Stomach (tissue), 9 donors: ENCODE data around the gene KRTCAP3. TPM values are rescaled to one million over a fixed set of nuclear protein-coding genes. Genes with fewer than 3 reads are reported as not detected.

Experiments
- DNase-seq, 2 donors: peaks; one replicate each; pipeline versions ENCODE4 v3.0.0 to v3.0.0-alpha.2; 2013 to 2019
- H3K27ac ChIP-seq, 5 donors: fragments of 200-600 bp in 4 of 5; sonication (generic) in 4 of 5; one replicate each; pipeline ENCODE4 v1.5.1; 2013 to 2019; ENCODE audit warnings: mild to moderate bottlenecking in 1 of 5, moderate library complexity in 1 of 5
- H3K27me3 ChIP-seq, 3 donors: fragments of 200-600 bp; sonication (generic); one replicate each; pipeline ENCODE4 v1.5.1; 2017 to 2019; ENCODE audit warnings: mixed run types in 1 of 3
- H3K36me3 ChIP-seq, 4 donors: fragments of 200-600 bp; sonication (generic); 1 replicate in 3 of 4; 2 replicates in 1 of 4; pipeline ENCODE4 v1.5.1; 2016 to 2019
- H3K4me1 ChIP-seq, 4 donors: fragments of 200-600 bp; sonication (generic); one replicate each; pipeline ENCODE4 v1.5.1; 2016 to 2019
- H3K4me3 ChIP-seq, 4 donors: fragments of 200-600 bp; sonication (generic) in 3 of 4; one replicate each; pipeline ENCODE4 v1.5.1; 2016 to 2019; ENCODE audit warnings: mild to moderate bottlenecking in 1 of 4
- H3K9me3 ChIP-seq, 4 donors: fragments of 200-600 bp; sonication (generic); one replicate each; pipeline ENCODE4 v1.5.1; 2016 to 2019
- CTCF ChIP-seq, 7 experiments: fragments of 450-650 bp in 4 of 7; fragments of 200-600 bp in 3 of 7; sonication (generic) in 3 of 7; IDR thresholded peaks; one replicate each; pipeline ENCODE4 v1.5.1; 2016 to 2019; ENCODE audit warnings: antibody characterized with exemption in 7 of 7, control low read depth in 2 of 7, mild to moderate bottlenecking in 1 of 7
- EP300 ChIP-seq: sonication (generic); formaldehyde crosslinking; IDR thresholded peaks from one replicate; pipeline ENCODE4 v1.6.1; 2017; ENCODE audit warnings: antibody characterized with exemption
- POLR2A ChIP-seq, 4 donors: fragments of 450-650 bp; IDR thresholded peaks; one replicate each; pipeline ENCODE4 v1.6.1; 2016; ENCODE audit warnings: antibody characterized with exemption in 4 of 4, control low read depth in 2 of 4, mild to moderate bottlenecking in 1 of 4, moderate library complexity in 1 of 4
- POLR2AphosphoS5 ChIP-seq, 3 donors: sonication (generic); formaldehyde crosslinking; IDR thresholded peaks; one replicate each; pipeline ENCODE4 v1.6.1; 2016; ENCODE audit warnings: antibody characterized with exemption in 3 of 3
- WGBS, 5 donors: extraction: QIAGEN DNeasy Blood & Tissue Kit in 3 of 5; methylation state at CpG; one replicate each; pipeline versions ENCODE4 v1.1.5 to v1.1.7; 2013 to 2018; 5-methylcytosine and 5-hydroxymethylcytosine counted together
- intact Hi-C: fragments of 100-400 bp; cut with DNase I; formaldehyde crosslinking; loops from one replicate; pipeline ENCODE4 v1.15.1; 2023; ENCODE audit warnings: low total_unique reads
- polyA plus RNA-seq, 3 donors: library from polyadenylated mRNA; stranded (reverse); fragments of 200-250 nt; gene quantifications; one replicate each; pipeline ENCODE4 v1.2.3, GENCODE V29; 2013
- total RNA-seq, 5 donors: library from RNA; depleted of rRNA; stranded (reverse); fragments of >200 nt; gene quantifications; one replicate each; pipeline versions ENCODE4 v1.1.0 to v1.2.3, GENCODE V29; 2014 to 2016
- donor health status: healthy with polysubstance abuse.
- donor health status: Bipolar disorder and iron deficiency.
- donor health status: healthy.

KRTCAP3 gene
- total and polyA plus RNA-seq, 8 donors, result 16.5 to 140 (median 62.2) TPM; not detected in 1

GRCh38 chr2:27446057-27446456 is 3.9 kb downstream of the KRTCAP3 start:
- intact Hi-C loops, result no loop called here
- Histone ChIP-seq H3K4me1 (peaks cover 16 to 37% (median 20%) of the 10 kb centered on the region in 4 donors), H3K36me3 (peaks cover 26 to 87% (median 81%) of the 10 kb centered on the region in 4 donors), H3K27me3 (no peaks in the 10 kb centered on the region), H3K27ac (peak overlapping the region; percentile 76 to 92 (median 87)), H3K9me3 (no peaks in the 10 kb centered on the region), H3K4me3 (peak overlapping the region in 2 of 4 donors; percentile 2 to 23)
- WGBS, 5 donors, result 26 to 51% (median 39%) methylated on average over 3 of the region's 3 CpGs
- DNase-seq, result peak; percentile 92 to 93
- TF ChIP-seq POLR2AphosphoS5 (IDR thresholded peaks at IDR 0.05), result peak in 2 of 3 donors; percentile 73 to 86
- TF ChIP-seq CTCF (IDR thresholded peaks at IDR 0.05), result no peak
- no peak for TF ChIP-seq EP300
- no peak for TF ChIP-seq POLR2A (IDR thresholded peaks at IDR 0.05)

- intact Hi-C loops, result no loop called here
- Histone ChIP-seq H3K27ac (no peak overlapping the region), H3K4me3 (no peak overlapping the region), H3K9me3 (no peaks in the 10 kb centered on the region), H3K36me3 (peaks cover 25 to 94% (median 84%) of the 10 kb centered on the region in 4 donors), H3K27me3 (no peaks in the 10 kb centered on the region), H3K4me1 (peaks cover 3 to 18% (median 8%) of the 10 kb centered on the region in 4 donors)
- WGBS, 5 donors, result 45 to 82% (median 71%) methylated on average over 3 of the region's 3 CpGs
- no peak for DNase-seq
- TF ChIP-seq EP300 (no peak), POLR2AphosphoS5 (IDR thresholded peaks at IDR 0.05) (no peak), POLR2A (IDR thresholded peaks at IDR 0.05) (no peak), CTCF (IDR thresholded peaks at IDR 0.05) (no peak)
Observed at GRCh38 chr2:27448381-27448780, 6.2 kb downstream of the KRTCAP3 start.

GRCh38 chr2:27451095-27451494 is 8.9 kb downstream of the KRTCAP3 start:
- Histone ChIP-seq H3K9me3 (no peaks in the 10 kb centered on the region), H3K4me3 (no peak overlapping the region), H3K27ac (no peak overlapping the region), H3K27me3 (no peaks in the 10 kb centered on the region), H3K36me3 (peaks cover 34 to 94% (median 88%) of the 10 kb centered on the region in 4 donors), H3K4me1 (no peaks in the 10 kb centered on the region)
- 41 to 96% (median 82%) methylated on average over 1 of the region's 1 CpG for WGBS, 5 donors
- DNase-seq, result no peak
- intact Hi-C loops, result no loop called here
- no peak for TF ChIP-seq POLR2A (IDR thresholded peaks at IDR 0.05)
- no peak for TF ChIP-seq CTCF (IDR thresholded peaks at IDR 0.05)
- no peak for TF ChIP-seq EP300
- TF ChIP-seq POLR2AphosphoS5 (IDR thresholded peaks at IDR 0.05), result no peak

- no peak for DNase-seq
- no peaks in the 10 kb centered on the region for H3K4me1 ChIP-seq
- WGBS, 5 donors, result 82 to 93% (median 91%) methylated on average over 7 of the region's 7 CpGs
- no peaks in the 10 kb centered on the region for H3K9me3 ChIP-seq
- TF ChIP-seq POLR2A (IDR thresholded peaks at IDR 0.05) (no peak), POLR2AphosphoS5 (IDR thresholded peaks at IDR 0.05) (no peak), EP300 (no peak), CTCF (IDR thresholded peaks at IDR 0.05) (no peak)
- intact Hi-C loops, result no loop called here
- no peaks in the 10 kb centered on the region for H3K27me3 ChIP-seq
- H3K4me3 ChIP-seq, result no peak overlapping the region
- H3K36me3 ChIP-seq, result peaks cover 39 to 100% (median 96%) of the 10 kb centered on the region in 4 donors
- no peak overlapping the region for H3K27ac ChIP-seq
Observed at GRCh38 chr2:27453968-27454367, 11.8 kb downstream of the KRTCAP3 start.
